Measurements from ENCODE around the gene MAML2.

Gene MAML2

GRCh38 chr11:96161307-96162089, 181.5 kb downstream of the MAML2 start:
- Histone ChIP-seq H3K4me3 (no peak overlapping the region), H3K4me1 (peaks cover 12% of the 10 kb centered on the region), H3K36me3 (replicated peaks) (no peaks in the 10 kb centered on the region), H3K9me3 (no peaks in the 10 kb centered on the region), H3K27me3 (ENCODE audit: low read depth) (no peaks in the 10 kb centered on the region)
- DNase-seq (ENCODE audit: low spot score in 2 of 2): no peak
- in situ Hi-C loops (cut with MboI; ENCODE audit: low sequenced_read_pairs): no loop called here

- Histone ChIP-seq H3K27me3 (ENCODE audit: low read depth) (no peaks in the 10 kb centered on the region), H3K9me3 (no peaks in the 10 kb centered on the region), H3K4me1 (peaks cover 18% of the 10 kb centered on the region), H3K36me3 (replicated peaks) (no peaks in the 10 kb centered on the region), H3K4me3 (no peak overlapping the region)
- in situ Hi-C loops (cut with MboI; ENCODE audit: low sequenced_read_pairs): no loop called here
- no peak for DNase-seq (ENCODE audit: low spot score in 2 of 2)
Observed at GRCh38 chr11:96160732-96161306, 182.2 kb downstream of the MAML2 start.

- Histone ChIP-seq H3K36me3 (replicated peaks) (no peaks in the 10 kb centered on the region), H3K4me3 (no peak overlapping the region), H3K27me3 (ENCODE audit: low read depth) (no peaks in the 10 kb centered on the region), H3K9me3 (no peaks in the 10 kb centered on the region), H3K4me1 (peaks cover 20% of the 10 kb centered on the region)
- in situ Hi-C loops (cut with MboI; ENCODE audit: low sequenced_read_pairs): no loop called here
- no peak for DNase-seq (ENCODE audit: low spot score in 2 of 2)
Observed at GRCh38 chr11:96159968-96160367, 183.0 kb downstream of the MAML2 start.

- in situ Hi-C loops (cut with MboI; ENCODE audit: low sequenced_read_pairs): no loop called here
- Histone ChIP-seq H3K27me3 (ENCODE audit: low read depth) (no peaks in the 10 kb centered on the region), H3K4me3 (no peak overlapping the region), H3K36me3 (replicated peaks) (no peaks in the 10 kb centered on the region), H3K4me1 (peaks cover 20% of the 10 kb centered on the region), H3K9me3 (no peaks in the 10 kb centered on the region)
- DNase-seq (ENCODE audit: low spot score in 2 of 2): no peak
Observed at GRCh38 chr11:96158126-96158525, 184.9 kb downstream of the MAML2 start.

GRCh38 chr11:96157517-96157873, 185.5 kb downstream of the MAML2 start:
- peaks cover 20% of the 10 kb centered on the region for H3K4me1 ChIP-seq
- H3K27me3 ChIP-seq (ENCODE audit: low read depth): no peaks in the 10 kb centered on the region
- no peaks in the 10 kb centered on the region for H3K9me3 ChIP-seq
- H3K36me3 ChIP-seq (replicated peaks): no peaks in the 10 kb centered on the region
- in situ Hi-C loops (cut with MboI; ENCODE audit: low sequenced_read_pairs): no loop called here
- DNase-seq (ENCODE audit: low spot score in 2 of 2): no peak
- no peak overlapping the region for H3K4me3 ChIP-seq

- in situ Hi-C loops (cut with MboI; ENCODE audit: low sequenced_read_pairs): no loop called here
- H3K36me3 ChIP-seq (replicated peaks): no peaks in the 10 kb centered on the region
- peaks cover 15% of the 10 kb centered on the region for H3K4me1 ChIP-seq
- H3K9me3 ChIP-seq: no peaks in the 10 kb centered on the region
- DNase-seq (ENCODE audit: low spot score in 2 of 2): no peak
- H3K27me3 ChIP-seq (ENCODE audit: low read depth): no peaks in the 10 kb centered on the region
- H3K4me3 ChIP-seq: no peak overlapping the region
Observed at GRCh38 chr11:96156379-96156722, 186.6 kb downstream of the MAML2 start.

GRCh38 chr11:96155627-96156378, 187.2 kb downstream of the MAML2 start:
- no peaks in the 10 kb centered on the region for H3K36me3 ChIP-seq (replicated peaks)
- no peaks in the 10 kb centered on the region for H3K27me3 ChIP-seq (ENCODE audit: low read depth)
- H3K9me3 ChIP-seq: no peaks in the 10 kb centered on the region
- no peak overlapping the region for H3K4me3 ChIP-seq
- in situ Hi-C loops (cut with MboI; ENCODE audit: low sequenced_read_pairs): no loop called here
- DNase-seq (ENCODE audit: low spot score in 2 of 2): peak in 1 of 2 experiments; percentile 35
- peaks cover 9% of the 10 kb centered on the region for H3K4me1 ChIP-seq

GRCh38 chr11:96154802-96155520, 188.0 kb downstream of the MAML2 start:
- H3K27me3 ChIP-seq (ENCODE audit: low read depth): no peaks in the 10 kb centered on the region
- no peaks in the 10 kb centered on the region for H3K9me3 ChIP-seq
- H3K4me3 ChIP-seq: no peak overlapping the region
- H3K4me1 ChIP-seq: peaks cover 8% of the 10 kb centered on the region
- no peaks in the 10 kb centered on the region for H3K36me3 ChIP-seq (replicated peaks)
- in situ Hi-C loops (cut with MboI; ENCODE audit: low sequenced_read_pairs): no loop called here
- no peak for DNase-seq (ENCODE audit: low spot score in 2 of 2)

GRCh38 chr11:96152623-96153022, 190.4 kb downstream of the MAML2 start:
- Histone ChIP-seq H3K4me1 (peaks cover 25% of the 10 kb centered on the region), H3K27me3 (ENCODE audit: low read depth) (no peaks in the 10 kb centered on the region), H3K36me3 (replicated peaks) (no peaks in the 10 kb centered on the region), H3K9me3 (no peaks in the 10 kb centered on the region), H3K4me3 (no peak overlapping the region)
- in situ Hi-C loops (cut with MboI; ENCODE audit: low sequenced_read_pairs): no loop called here
- DNase-seq (ENCODE audit: low spot score in 2 of 2): no peak

GRCh38 chr11:96151501-96151900, 191.5 kb downstream of the MAML2 start:
- no peak overlapping the region for H3K4me3 ChIP-seq
- DNase-seq (ENCODE audit: low spot score in 2 of 2): no peak
- no peaks in the 10 kb centered on the region for H3K27me3 ChIP-seq (ENCODE audit: low read depth)
- H3K36me3 ChIP-seq (replicated peaks): no peaks in the 10 kb centered on the region
- H3K9me3 ChIP-seq: no peaks in the 10 kb centered on the region
- in situ Hi-C loops (cut with MboI; ENCODE audit: low sequenced_read_pairs): no loop called here
- H3K4me1 ChIP-seq: peaks cover 33% of the 10 kb centered on the region

- in situ Hi-C loops (cut with MboI; ENCODE audit: low sequenced_read_pairs): no loop called here
- Histone ChIP-seq H3K4me3 (no peak overlapping the region), H3K27me3 (ENCODE audit: low read depth) (no peaks in the 10 kb centered on the region), H3K4me1 (peaks cover 31% of the 10 kb centered on the region), H3K9me3 (no peaks in the 10 kb centered on the region), H3K36me3 (replicated peaks) (no peaks in the 10 kb centered on the region)
- DNase-seq (ENCODE audit: low spot score in 2 of 2): no peak
Observed at GRCh38 chr11:96150609-96151008, 192.4 kb downstream of the MAML2 start.

- H3K4me1 ChIP-seq: peaks cover 37% of the 10 kb centered on the region
- peak in 1 of 2 experiments; percentile 34 for DNase-seq (ENCODE audit: low spot score in 2 of 2)
- no peaks in the 10 kb centered on the region for H3K9me3 ChIP-seq
- H3K4me3 ChIP-seq: no peak overlapping the region
- H3K36me3 ChIP-seq (replicated peaks): no peaks in the 10 kb centered on the region
- H3K27me3 ChIP-seq (ENCODE audit: low read depth): no peaks in the 10 kb centered on the region
- in situ Hi-C loops (cut with MboI; ENCODE audit: low sequenced_read_pairs): no loop called here
Observed at GRCh38 chr11:96149743-96150555, 193.0 kb downstream of the MAML2 start.

- in situ Hi-C loops (cut with MboI; ENCODE audit: low sequenced_read_pairs): no loop called here
- H3K9me3 ChIP-seq: no peaks in the 10 kb centered on the region
- H3K36me3 ChIP-seq (replicated peaks): no peaks in the 10 kb centered on the region
- DNase-seq (ENCODE audit: low spot score in 2 of 2): peak; percentile 56 to 89
- H3K4me1 ChIP-seq: peaks cover 55% of the 10 kb centered on the region
- H3K27me3 ChIP-seq (ENCODE audit: low read depth): no peaks in the 10 kb centered on the region
- H3K4me3 ChIP-seq: no peak overlapping the region
Observed at GRCh38 chr11:96147906-96148486, 195.0 kb downstream of the MAML2 start.
